T-cell (primary cell): ENCODE measurements around the gene CD48. TPM values are rescaled to one million over a fixed set of nuclear protein-coding genes. Genes with fewer than 3 reads are reported as not detected.

ENCODE experiments used
- ATAC-seq, 4 experiments: fragments of 200-7000 bp in 3 of 4; fragments of 150-1000 bp in 1 of 4; cut with Tn5 transposase; replicated peaks in 1 of 4; 1 replicate in 3 of 4; 2 replicates in 1 of 4; pipeline ENCODE4 v1.10.0; 2021; ENCODE audit warnings: moderate library complexity in 3 of 4, mild to moderate bottlenecking in 2 of 4, moderate number of reproducible peaks in 1 of 4
- CTCF ChIA-PET, 2 donors: fragments of 300-600 bp; sonication (Branson Sonifier 250); formaldehyde crosslinking; loops; one replicate each; lab custom pipeline; 2022; ENCODE audit warnings: antibody characterized with exemption in 2 of 2; lab: Charles Lee
- POLR2A ChIA-PET, 2 donors: fragments of 300-600 bp; sonication (Branson Sonifier 250); formaldehyde crosslinking; loops; one replicate each; lab custom pipeline; 2022; ENCODE audit warnings: antibody characterized with exemption in 2 of 2; lab: Charles Lee
- DNase-seq, 35 experiments: peaks; one replicate each; pipeline versions ENCODE4 v3.0.0 to v3.0.0-alpha.2; 2013 to 2023
- H3K27ac ChIP-seq: one replicate; pipeline ENCODE4 v1.5.1; 2013; ENCODE audit warnings: low read length
- H3K27me3 ChIP-seq, 2 experiments: replicated peaks in 1 of 2; 1 replicate in 1 of 2; 2 replicates in 1 of 2; pipeline versions ENCODE4 v1.6.1 to v1.7.0; 2013; ENCODE audit warnings: low read length in 1 of 2, mixed read lengths in 1 of 2; ENCODE audit not compliant: control insufficient read depth in 2 of 2, insufficient read depth in 2 of 2; ENCODE audit errors: extremely low read depth in 1 of 2
- H3K36me3 ChIP-seq, 2 donors: 1 replicate in 1 of 2; 2 replicates in 1 of 2; pipeline versions ENCODE4 v1.6.1 to v1.7.0; 2013; ENCODE audit warnings: low read length in 1 of 2; ENCODE audit not compliant: control insufficient read depth in 2 of 2, insufficient read depth in 1 of 2; ENCODE audit errors: extremely low read depth in 1 of 2
- H3K4me1 ChIP-seq, 2 experiments: 1 replicate in 1 of 2; 2 replicates in 1 of 2; pipeline versions ENCODE4 v1.6.1 to v1.7.0; 2013; ENCODE audit warnings: low read length in 2 of 2, mixed read lengths in 1 of 2; ENCODE audit not compliant: insufficient read depth in 2 of 2, control insufficient read depth in 1 of 2; ENCODE audit errors: extremely low read depth in 1 of 2
- H3K4me3 ChIP-seq, 2 donors: 1 replicate in 1 of 2; 2 replicates in 1 of 2; pipeline versions ENCODE4 v1.5.1 to v1.7.0; 2013; ENCODE audit warnings: mild to moderate bottlenecking in 2 of 2, low read length in 1 of 2, moderate library complexity in 1 of 2; ENCODE audit not compliant: control insufficient read depth in 1 of 2; ENCODE audit errors: extremely low read depth in 1 of 2
- H3K9me3 ChIP-seq: 2 replicates; pipeline ENCODE4 v1.7.0; 2013
- H3K27ac Mint-ChIP-seq, 2 donors: one replicate each; pipeline ENCODE4 v1.8.0; 2020 to 2021; ENCODE audit warnings: mild to moderate bottlenecking in 2 of 2, mixed read lengths in 2 of 2
- H3K27me3 Mint-ChIP-seq, 2 donors: one replicate each; pipeline ENCODE4 v1.8.0; 2021 to 2022; ENCODE audit warnings: mixed read lengths in 2 of 2
- H3K36me3 Mint-ChIP-seq: one replicate; pipeline ENCODE4 v1.8.0; 2021; ENCODE audit warnings: mixed read lengths
- H3K4me1 Mint-ChIP-seq, 3 donors: one replicate each; pipeline ENCODE4 v1.8.0; 2020 to 2022; ENCODE audit warnings: mixed read lengths in 3 of 3, mild to moderate bottlenecking in 1 of 3
- H3K4me3 Mint-ChIP-seq, 3 donors: one replicate each; pipeline ENCODE4 v1.8.0; 2020 to 2022; ENCODE audit warnings: mild to moderate bottlenecking in 3 of 3, mixed read lengths in 3 of 3, moderate library complexity in 3 of 3
- H3K9me3 Mint-ChIP-seq, 3 donors: one replicate each; pipeline ENCODE4 v1.8.0; 2020 to 2022; ENCODE audit warnings: mixed read lengths in 3 of 3
- WGBS: methylation state at CpG from one replicate; pipeline ENCODE4 v1.1.5; 2013; ENCODE audit warnings: missing lambda C conversion rate; ENCODE audit not compliant: insufficient coverage; 5-methylcytosine and 5-hydroxymethylcytosine counted together
- total RNA-seq, 35 experiments: library from RNA in 6 of 35; stranded (reverse) in 6 of 35; fragments of 120-200 nt in 1 of 35; gene quantifications; one replicate each; pipeline versions ENCODE4 v1.2.1 to v1.2.4 and lab custom pipeline; 2013 to 2026

CD48 gene
- total RNA-seq, 5 donors from 2014 or later (not counting 1 experiment from before 2014, with no cell fraction given), result 249 to 393 (median 273) TPM

DNA sequence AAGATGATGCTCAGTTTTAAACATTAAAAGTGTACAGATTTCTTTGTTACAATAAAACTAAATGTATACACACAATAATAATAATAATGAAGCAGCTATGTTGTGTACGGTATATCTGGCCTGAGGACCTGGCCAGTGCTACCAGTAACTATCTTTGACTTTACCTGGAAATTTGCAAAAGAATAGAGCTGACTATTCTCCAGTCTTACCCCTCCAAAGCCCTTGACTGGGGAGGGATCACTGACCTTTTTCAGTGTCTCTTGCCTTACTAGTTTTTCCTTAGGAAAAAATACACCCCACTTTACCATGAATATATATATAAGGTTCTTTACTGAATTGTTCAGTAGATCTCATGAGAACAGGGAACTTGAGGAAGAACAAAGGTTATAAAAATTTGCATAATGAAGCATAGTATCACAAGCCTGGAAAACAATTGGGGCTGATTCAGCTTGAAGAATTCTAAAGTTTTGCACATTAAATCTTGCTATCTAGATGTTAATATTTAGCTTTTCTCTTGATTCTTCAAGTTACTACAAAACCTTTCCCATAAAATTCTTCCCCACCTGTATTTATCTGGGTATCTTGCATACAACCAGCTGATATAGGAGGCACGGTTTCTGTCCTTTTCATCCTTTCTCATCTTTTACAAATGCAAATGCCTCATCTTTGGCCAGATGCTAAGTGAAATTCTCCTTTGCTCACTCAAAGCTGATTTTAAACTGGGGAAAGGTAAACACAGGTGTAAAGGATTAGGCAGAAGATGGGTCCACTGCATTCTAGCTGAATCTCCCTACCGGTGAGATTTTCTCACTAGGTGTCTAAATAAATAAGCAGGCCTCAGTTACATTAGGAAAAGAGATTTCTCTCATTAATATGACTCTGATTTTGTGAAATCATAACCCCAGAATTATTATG lies 39.8 kb downstream of the CD48 start:
- Histone ChIP-seq H3K4me1 (peaks cover 24 to 38% of the 10 kb centered on the region in 2 experiments), H3K27me3 (no peaks in the 10 kb centered on the region), H3K9me3 (no peaks in the 10 kb centered on the region), H3K27ac (peak overlapping the region; percentile 44), H3K36me3 (peaks cover 0 to 5% of the 10 kb centered on the region in 2 donors), H3K4me3 (no peak overlapping the region)
- Mint-ChIP-seq H3K9me3 (no peaks in the 10 kb centered on the region), H3K36me3 (peaks cover 11% of the 10 kb centered on the region), H3K4me3 (no peak overlapping the region), H3K27me3 (no peaks in the 10 kb centered on the region), H3K4me1 (peaks cover 17 to 29% (median 25%) of the 10 kb centered on the region in 3 donors), H3K27ac (no peak overlapping the region)
- ATAC-seq (no peak), DNase-seq (no peak)
- ChIA-PET CTCF (interaction anchor here (0.6 to 2.4 kb wide), 9 partner anchors 9 to 97 kb away, joined by 3 to 13 read pairs (median 4); no protein-coding TSS in a partner anchor), POLR2A (interaction anchor here (0.6 to 1.0 kb wide), 2 partner anchors 11 to 599 kb away, joined by 3 to 4 read pairs; no protein-coding TSS in a partner anchor)
- WGBS, result no CpG with 5 or more reads among the region's 3 CpGs

DNA sequence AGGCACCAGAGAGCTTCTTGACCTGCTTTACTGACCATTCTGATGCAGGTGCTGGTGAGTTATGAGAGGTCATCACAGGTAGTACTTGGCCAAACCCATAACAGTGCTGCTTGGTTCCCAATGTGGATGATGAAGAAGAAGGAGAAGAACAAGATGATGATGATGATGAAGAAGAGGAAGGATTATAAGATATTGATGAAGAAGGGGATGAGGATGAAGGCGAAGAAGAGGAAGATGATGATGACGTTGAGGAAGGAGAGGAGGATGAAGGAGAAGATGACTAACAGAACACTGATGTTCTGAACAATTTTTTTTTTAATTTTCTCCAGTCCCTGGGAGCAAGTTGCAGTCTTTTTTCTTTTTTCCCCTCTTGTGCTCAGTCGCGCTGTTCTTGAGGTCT lies 40.9 kb downstream of the CD48 start:
- peaks cover 11% of the 10 kb centered on the region for H3K36me3 Mint-ChIP-seq
- DNase-seq (no peak), ATAC-seq (no peak)
- no peaks in the 10 kb centered on the region for H3K36me3 ChIP-seq
- POLR2A ChIA-PET, result no interaction called here
- H3K27ac Mint-ChIP-seq, result no peak overlapping the region
- H3K4me1 Mint-ChIP-seq, result peaks cover 23 to 36% (median 35%) of the 10 kb centered on the region in 3 donors
- CTCF ChIA-PET, result no interaction called here
- H3K27me3 ChIP-seq, result no peaks in the 10 kb centered on the region
- H3K9me3 ChIP-seq, result no peaks in the 10 kb centered on the region
- H3K4me3 ChIP-seq, result no peak overlapping the region
- H3K27me3 Mint-ChIP-seq, result no peaks in the 10 kb centered on the region
- peaks cover 30 to 43% of the 10 kb centered on the region in 2 experiments for H3K4me1 ChIP-seq
- H3K27ac ChIP-seq, result no peak overlapping the region
- WGBS, result no CpG with 5 or more reads among the region's 4 CpGs
- H3K9me3 Mint-ChIP-seq, result no peaks in the 10 kb centered on the region
- no peak overlapping the region for H3K4me3 Mint-ChIP-seq

DNA sequence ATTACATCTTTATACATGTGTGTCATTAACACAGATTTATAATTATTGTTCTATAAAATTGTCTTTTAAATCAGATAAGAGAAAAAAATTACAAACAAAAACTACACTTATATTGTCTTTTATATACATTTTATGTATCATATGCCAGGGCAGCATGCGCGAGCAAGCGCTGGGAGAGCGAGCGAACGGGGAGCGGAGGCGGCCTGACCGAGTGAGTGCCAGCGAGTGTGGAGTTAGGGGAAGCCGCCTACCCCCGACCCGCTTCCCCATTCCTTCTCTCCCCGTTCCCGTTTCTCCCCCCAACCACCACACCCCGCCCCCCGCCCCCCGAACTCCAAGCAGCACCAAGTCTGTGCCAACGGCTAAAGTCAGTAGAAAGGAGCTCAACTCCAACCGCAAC lies 41.8 kb downstream of the CD48 start:
- peaks cover 11% of the 10 kb centered on the region for H3K36me3 Mint-ChIP-seq
- no peaks in the 10 kb centered on the region for H3K27me3 Mint-ChIP-seq
- Histone ChIP-seq H3K27me3 (no peaks in the 10 kb centered on the region), H3K27ac (no peak overlapping the region), H3K36me3 (no peaks in the 10 kb centered on the region), H3K4me3 (no peak overlapping the region), H3K4me1 (peaks cover 34 to 43% of the 10 kb centered on the region in 2 experiments), H3K9me3 (no peaks in the 10 kb centered on the region)
- peaks cover 32 to 45% (median 44%) of the 10 kb centered on the region in 3 donors for H3K4me1 Mint-ChIP-seq
- H3K27ac Mint-ChIP-seq, result no peak overlapping the region
- ATAC-seq (no peak), DNase-seq (no peak)
- ChIA-PET POLR2A (interaction anchor here in 1 of 2 donors (0.7 kb wide), 1 partner anchor 428 kb away, joined by 3 read pairs; no protein-coding TSS in a partner anchor), CTCF (interaction anchor here in 1 of 2 donors (0.6 kb wide), 1 partner anchor 9 kb away, joined by 3 read pairs; no protein-coding TSS in a partner anchor)
- 100% methylated on average over 1 of the region's 20 CpGs for WGBS
- H3K4me3 Mint-ChIP-seq, result no peak overlapping the region
- H3K9me3 Mint-ChIP-seq, result no peaks in the 10 kb centered on the region

DNA sequence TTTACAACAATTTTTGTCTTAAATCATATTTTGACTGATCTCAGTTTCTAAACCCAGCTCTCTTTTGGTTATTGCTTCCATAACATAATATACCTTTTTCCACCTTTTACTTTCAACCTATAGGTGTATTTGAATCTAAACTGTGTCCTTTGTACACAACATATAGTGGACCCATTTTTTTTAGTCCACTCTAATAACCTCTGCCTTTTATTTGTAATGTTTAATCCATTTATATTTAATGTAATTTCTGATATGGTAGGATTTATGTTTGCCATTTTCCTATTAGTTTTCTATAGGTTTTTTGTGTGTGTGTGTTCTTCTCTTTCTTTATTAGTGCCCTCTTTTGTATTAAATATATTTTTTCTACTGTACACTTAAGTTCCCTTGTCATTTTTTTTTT lies 42.3 kb downstream of the CD48 start:
- no peaks in the 10 kb centered on the region for H3K9me3 ChIP-seq
- no peaks in the 10 kb centered on the region for H3K36me3 ChIP-seq
- Mint-ChIP-seq H3K4me3 (no peak overlapping the region), H3K4me1 (peaks cover 37 to 50% (median 50%) of the 10 kb centered on the region in 3 donors), H3K36me3 (peaks cover 11% of the 10 kb centered on the region), H3K27ac (no peak overlapping the region), H3K9me3 (no peaks in the 10 kb centered on the region), H3K27me3 (no peaks in the 10 kb centered on the region)
- H3K27ac ChIP-seq, result no peak overlapping the region
- H3K4me1 ChIP-seq, result peaks cover 39 to 42% of the 10 kb centered on the region in 2 experiments
- H3K27me3 ChIP-seq, result no peaks in the 10 kb centered on the region
- CTCF ChIA-PET, result interaction anchor here in 1 of 2 donors (0.8 to 0.9 kb wide), 2 partner anchors 49 to 200 kb away, joined by 3 read pairs; no protein-coding TSS in a partner anchor
- H3K4me3 ChIP-seq, result no peak overlapping the region
- ATAC-seq (no peak), DNase-seq (no peak)
- POLR2A ChIA-PET, result interaction anchor here in 1 of 2 donors (0.7 kb wide), 1 partner anchor 429 kb away, joined by 3 read pairs; no protein-coding TSS in a partner anchor

DNA sequence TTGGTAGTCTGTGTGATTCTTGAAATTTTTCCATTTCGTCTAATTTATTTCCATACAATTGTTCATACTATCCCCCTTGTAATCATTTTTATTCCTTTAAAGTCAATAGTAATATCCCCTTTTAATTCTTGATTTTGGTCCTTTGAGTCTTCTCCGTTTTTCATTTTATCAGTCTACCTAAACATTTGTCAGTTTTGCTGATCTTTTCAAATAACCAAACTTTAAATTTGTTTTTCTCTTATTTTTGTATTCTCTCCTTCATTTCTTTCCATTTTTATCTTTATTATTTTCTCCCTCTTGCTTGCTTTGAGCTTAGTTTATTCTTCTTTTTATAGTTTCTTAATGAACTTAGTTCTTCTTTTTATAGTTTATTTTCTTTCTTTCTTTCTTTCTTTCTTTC lies 43.7 kb downstream of the CD48 start:
- peaks cover 38 to 40% of the 10 kb centered on the region in 2 experiments for H3K4me1 ChIP-seq
- H3K9me3 Mint-ChIP-seq, result no peaks in the 10 kb centered on the region
- WGBS, result 80% methylated on average over 1 of the region's 2 CpGs
- H3K4me1 Mint-ChIP-seq, result peaks cover 51 to 64% (median 63%) of the 10 kb centered on the region in 3 donors
- ChIA-PET CTCF (interaction anchor here in 1 of 2 donors (0.5 to 0.6 kb wide), 2 partner anchors 56 to 468 kb away, joined by 3 to 4 read pairs; no protein-coding TSS in a partner anchor), POLR2A (interaction anchor here in 1 of 2 donors (0.7 to 1.0 kb wide), 2 partner anchors 48 to 596 kb away, joined by 3 read pairs; no protein-coding TSS in a partner anchor)
- no peak overlapping the region for H3K27ac ChIP-seq
- H3K36me3 ChIP-seq, result no peaks in the 10 kb centered on the region
- peak overlapping the region in 1 of 2 donors; percentile 56 for H3K27ac Mint-ChIP-seq
- no peaks in the 10 kb centered on the region for H3K27me3 Mint-ChIP-seq
- H3K4me3 Mint-ChIP-seq, result no peak overlapping the region
- no peaks in the 10 kb centered on the region for H3K9me3 ChIP-seq
- peaks cover 11% of the 10 kb centered on the region for H3K36me3 Mint-ChIP-seq
- H3K27me3 ChIP-seq, result no peaks in the 10 kb centered on the region
- ATAC-seq (no peak), DNase-seq (no peak)
- H3K4me3 ChIP-seq, result no peak overlapping the region

DNA sequence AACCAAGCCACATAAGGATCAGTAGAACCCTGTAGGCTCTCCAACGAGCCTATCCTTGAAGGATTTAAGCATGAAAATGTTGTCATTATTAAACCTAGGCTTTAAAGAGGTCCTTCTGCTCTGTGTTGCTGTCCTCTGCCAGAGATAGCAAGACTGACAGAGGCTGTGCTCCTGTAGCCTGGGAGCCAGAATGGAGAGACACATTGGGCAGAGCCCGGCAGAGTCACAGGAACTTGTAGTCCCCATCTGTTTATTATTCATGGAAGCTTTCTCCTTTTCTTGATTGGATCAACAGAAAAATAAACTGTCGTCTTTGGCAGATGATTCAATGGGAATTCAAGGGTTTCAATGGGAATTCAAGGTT lies 45.6 kb downstream of the CD48 start:
- 47% methylated on average over 2 of the region's 3 CpGs for WGBS
- Histone ChIP-seq H3K4me1 (peaks cover 42 to 43% of the 10 kb centered on the region in 2 experiments), H3K4me3 (no peak overlapping the region), H3K27ac (peak overlapping the region; percentile 81), H3K36me3 (no peaks in the 10 kb centered on the region), H3K9me3 (no peaks in the 10 kb centered on the region), H3K27me3 (no peaks in the 10 kb centered on the region)
- H3K9me3 Mint-ChIP-seq, result no peaks in the 10 kb centered on the region
- ATAC-seq (no peak), DNase-seq (no peak)
- no peaks in the 10 kb centered on the region for H3K27me3 Mint-ChIP-seq
- peak overlapping the region in 2 of 3 donors; percentile 46 to 70 for H3K4me3 Mint-ChIP-seq
- ChIA-PET POLR2A (no interaction called here), CTCF (interaction anchor here in 1 of 2 donors (1.4 kb wide), 2 partner anchors 12 to 48 kb away, joined by 4 to 5 read pairs; no protein-coding TSS in a partner anchor)
- H3K36me3 Mint-ChIP-seq, result peaks cover 11% of the 10 kb centered on the region
- peaks cover 65 to 80% (median 74%) of the 10 kb centered on the region in 3 donors for H3K4me1 Mint-ChIP-seq
- H3K27ac Mint-ChIP-seq, result peak overlapping the region; percentile 90 to 92
